Smooth muscle cell of the coronary artery (primary cell): ENCODE results near the gene NOTCH4. TPM values are rescaled to one million over a fixed set of nuclear protein-coding genes. Genes with fewer than 3 reads are reported as not detected.

Source experiments
- total RNA-seq: library from RNA; depleted of rRNA; stranded (reverse); fragments of >200 nt; gene quantifications from 2 replicates; pipeline ENCODE4 v1.2.3, GENCODE V29; 2014; ENCODE audit warnings: low replicate concordance

The NOTCH4 gene
- total RNA-seq, result 0.82 and 1.5 TPM in 2 replicates

GRCh38 chr6:32223258-32224235 is at the start of gene NOTCH4:
TSS of gene NOTCH4 (minus strand) at chr6:32224067. CDS start at chr6:32223928, 139 bp downstream.

GRCh38 chr6:32192608-32193039 is 31.2 kb downstream of the NOTCH4 start, which contains the start of gene GPSM3:
TSS of gene GPSM3 (minus strand) at chr6:32192643. CDS start at chr6:32192513, 130 bp downstream.

GRCh38 chr6:32190054-32190851 is 33.6 kb downstream of the NOTCH4 start, which contains the start of gene PBX2:
TSS of gene PBX2 (minus strand) at chr6:32190202. CDS start at chr6:32189915, 287 bp downstream.

GRCh38 chr6:32184084-32184640 is 39.7 kb downstream of the NOTCH4 start, which contains the start of gene AGER:
TSS of gene AGER (minus strand) at chr6:32184253. CDS start at chr6:32184222, 31 bp downstream.

GRCh38 chr6:32177788-32178546 is 45.9 kb downstream of the NOTCH4 start, which contains the start of gene RNF5:
TSS of gene RNF5 (plus strand) at chr6:32178405. CDS start at chr6:32178512, 107 bp downstream.

GRCh38 chr6:32175711-32176475 is 48.0 kb downstream of the NOTCH4 start, which contains the start of gene AGPAT1:
TSS of gene AGPAT1 (minus strand) at chr6:32176084. CDS start at chr6:32171496, 4,588 bp downstream.

GRCh38 chr6:32164295-32164694 is 59.6 kb downstream of the NOTCH4 start, which contains the start of gene EGFL8:
TSS of gene EGFL8 (plus strand) at chr6:32164595. CDS start at chr6:32166166, 1,571 bp downstream.

GRCh38 chr6:32153564-32154513 is 70.0 kb downstream of the NOTCH4 start, which contains the start of gene PPT2:
TSS of gene PPT2 (plus strand) at chr6:32154141. CDS start at chr6:32154595, 454 bp downstream.

GRCh38 chr6:32151863-32152768 is 71.8 kb downstream of the NOTCH4 start, which contains the start of gene PRRT1:
TSS of gene PRRT1 (minus strand) at chr6:32151939. CDS start at chr6:32151827, 112 bp downstream.

Other genes starting within 250 kb of the NOTCH4 start
- gene C4A, start 242.0 kb downstream of the NOTCH4 start, total RNA-seq, result 3.7 and 23.1 TPM in 2 replicates
- 3.2 and 24.0 TPM in 2 replicates for gene C4B, start 209.3 kb downstream of the NOTCH4 start, total RNA-seq
- gene CYP21A2, start 185.7 kb downstream of the NOTCH4 start, total RNA-seq, result 0.08 TPM in 1 of 2 replicates, not detected in the other
- 1.1 and 55.9 TPM in 2 replicates for gene TNXB, start 114.7 kb downstream of the NOTCH4 start, total RNA-seq
- 8.6 and 11.2 TPM in 2 replicates for gene ATF6B, start 95.8 kb downstream of the NOTCH4 start, total RNA-seq
- 5.1 TPM in 2 replicates for gene FKBPL, start 93.8 kb downstream of the NOTCH4 start, total RNA-seq
- gene PRRT1, start 72.1 kb downstream of the NOTCH4 start, total RNA-seq, result 0.08 and 0.12 TPM in 2 replicates
- gene PPT2, start 69.9 kb downstream of the NOTCH4 start, total RNA-seq, result 16.5 and 38.4 TPM in 2 replicates
- 0.75 and 3.5 TPM in 2 replicates for gene EGFL8, start 59.5 kb downstream of the NOTCH4 start, total RNA-seq
- 16.8 and 18.8 TPM in 2 replicates for gene AGPAT1, start 48.0 kb downstream of the NOTCH4 start, total RNA-seq
- gene RNF5, start 45.7 kb downstream of the NOTCH4 start, total RNA-seq, result 29.3 and 31.0 TPM in 2 replicates
- gene AGER, start 39.8 kb downstream of the NOTCH4 start, total RNA-seq, result 0.15 TPM in 1 of 2 replicates, not detected in the other
- gene PBX2, start 33.9 kb downstream of the NOTCH4 start, total RNA-seq, result 19.5 and 24.7 TPM in 2 replicates
- gene GPSM3, start 31.4 kb downstream of the NOTCH4 start, total RNA-seq, result 0.35 and 1.4 TPM in 2 replicates
- gene TSBP1, start 147.8 kb upstream of the NOTCH4 start, total RNA-seq, result not detected in 2 replicates
- 0.12 TPM in 1 of 2 replicates, not detected in the other for gene BTNL2, start 183.1 kb upstream of the NOTCH4 start, total RNA-seq
- 0.82 TPM in 1 of 2 replicates, not detected in the other for gene HLA-DRA, start 215.8 kb upstream of the NOTCH4 start, total RNA-seq